HUDEP-2 (cell line): ENCODE data around the gene OR8U1.
"Not testable (repeated sequence)": the region's sequence is repeated elsewhere in the genome, so short reads cannot be mapped to it uniquely, and the experiment has no call there.

Experiments
- DNase-seq, 76 experiments: peaks; one replicate each; lab custom pipeline; 2025; ENCODE audit not compliant: unreplicated experiment in 76 of 76; lab: John Stamatoyannopoulos, UW

OR8U1 gene

DNA sequence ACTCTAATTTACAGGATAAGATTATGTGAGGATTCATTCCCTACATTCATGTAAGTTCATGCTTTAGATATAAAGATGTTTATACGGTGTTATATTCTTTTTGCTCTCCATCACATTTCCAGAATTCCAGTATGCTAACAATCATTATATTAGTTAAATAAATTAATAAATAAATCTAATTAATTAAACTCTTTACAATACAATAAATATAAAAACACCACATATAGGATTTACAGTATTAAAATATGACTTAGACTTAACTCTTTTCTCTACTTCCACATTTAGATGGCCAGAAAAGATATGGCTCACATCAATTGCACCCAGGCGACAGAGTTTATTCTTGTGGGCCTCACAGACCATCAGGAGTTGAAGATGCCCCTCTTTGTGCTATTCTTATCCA is at the start of gene OR8U1:
Gene OR8U1 (plus strand): TSS at position 301 of the 400 bp plus-strand sequence. CDS start 0 bp downstream, at position 301.
- no peak for DNase-seq

GRCh38 chr11:56331861-56332491 is 43.4 kb upstream of the OR8U1 start:
- no peak for DNase-seq

DNA sequence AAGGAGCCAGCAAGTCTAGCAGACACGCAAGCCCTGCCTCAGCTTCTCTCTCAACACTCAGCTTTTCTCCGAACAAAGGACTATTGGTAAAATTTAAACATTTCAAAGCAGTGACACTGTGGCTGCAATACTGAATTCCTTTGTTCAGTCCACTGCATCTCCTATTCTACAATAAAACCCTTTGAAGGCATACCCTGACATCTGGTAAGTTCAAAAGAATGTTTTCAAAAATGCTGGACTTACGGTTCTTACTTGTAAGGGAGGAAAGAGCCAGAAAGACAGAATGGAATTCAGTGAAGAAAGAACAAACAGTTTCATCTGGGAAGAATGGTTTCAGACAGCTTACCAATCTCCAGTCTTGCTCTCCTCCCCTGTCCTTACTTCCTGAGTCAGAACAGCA is 42.3 kb upstream of the OR8U1 start:
- DNase-seq = no peak

- no peak for DNase-seq
These were observed 35.1 kb upstream of the OR8U1 start for GRCh38 chr11:56340289-56340688.

- DNase-seq = no peak
These were observed 29.7 kb upstream of the OR8U1 start, which contains the start of gene OR8K1 for GRCh38 chr11:56345739-56346138. OR8K1 (plus strand) TSS chr11:56346039; CDS start chr11:56346039, 0 bp downstream.

GRCh38 chr11:56353991-56354390 is 21.4 kb upstream of the OR8U1 start, which contains the start of gene OR8J1:
OR8J1 (plus strand) TSS chr11:56354291; CDS start chr11:56360247, 5,956 bp downstream.
- no peak for DNase-seq

- no peak for DNase-seq
These were observed 4.7 kb downstream of the OR8U1 start for GRCh38 chr11:56380120-56380519.

- no peak for DNase-seq
These were observed 19.0 kb downstream of the OR8U1 start for GRCh38 chr11:56394381-56394780.

- DNase-seq = no peak
These were observed 20.6 kb downstream of the OR8U1 start for GRCh38 chr11:56396047-56396446.

- DNase-seq = not testable (repeated sequence)
These were observed 26.5 kb downstream of the OR8U1 start for GRCh38 chr11:56401858-56402461.

DNA sequence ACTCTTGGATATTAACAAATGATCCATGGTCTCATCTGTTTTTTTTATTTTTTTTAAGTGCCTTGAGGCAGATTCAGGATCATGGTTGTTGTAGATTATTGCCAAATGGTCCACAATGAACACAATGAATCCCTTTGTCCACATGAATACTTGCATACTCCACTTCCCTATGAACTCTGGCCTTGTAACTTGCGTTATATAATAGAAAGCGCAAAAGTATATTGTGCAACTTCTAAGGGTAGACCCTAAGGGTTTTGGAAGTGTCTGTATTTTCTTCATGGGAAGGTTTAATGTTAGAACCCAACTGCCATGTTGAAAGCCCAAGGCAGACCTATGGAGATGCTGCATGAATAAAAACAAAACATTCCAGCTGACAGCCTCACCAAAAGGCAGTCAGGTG is 29.0 kb downstream of the OR8U1 start:
- DNase-seq = no peak

DNA sequence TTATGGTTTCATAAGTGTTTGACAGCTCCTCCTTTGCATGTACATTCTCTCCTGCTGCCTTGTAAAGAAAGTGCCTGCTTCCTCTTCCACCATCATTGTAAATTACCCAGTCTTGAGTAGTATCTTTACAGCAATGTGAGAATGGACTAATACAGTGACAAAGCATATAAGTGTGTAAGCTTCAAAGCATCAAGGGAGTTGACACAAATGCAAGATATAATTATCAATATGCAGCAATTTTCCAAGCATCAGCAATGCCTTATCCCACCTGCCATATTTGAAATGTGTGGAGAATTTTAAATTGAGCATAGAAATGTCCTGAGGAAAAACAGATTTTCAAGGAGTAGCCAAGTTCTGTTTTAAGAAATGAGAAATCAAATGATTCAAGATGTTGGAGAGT is 35.4 kb downstream of the OR8U1 start:
- no peak for DNase-seq

DNA sequence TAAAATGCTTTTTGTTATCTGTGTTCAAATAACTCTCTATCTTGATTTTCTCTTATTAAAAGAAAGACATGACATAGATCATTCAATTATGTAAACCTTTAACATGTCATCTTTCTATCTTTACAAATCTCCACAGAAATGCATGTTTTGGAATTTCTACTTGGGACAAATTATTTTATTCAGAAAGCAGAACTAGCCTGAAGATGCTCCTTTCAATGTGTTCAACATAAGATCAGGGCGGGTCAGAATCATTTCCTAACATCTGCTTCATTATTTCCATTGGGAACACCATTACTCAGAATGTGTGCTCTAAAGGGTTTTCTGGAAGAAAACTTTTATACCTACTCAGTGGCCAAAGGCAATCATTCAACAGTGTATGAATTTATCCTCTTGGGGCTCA is 37.0 kb downstream of the OR8U1 start, which contains the start of gene OR5AL1:
Gene OR5AL1 (plus strand): TSS at position 301 of the 400 bp plus-strand sequence.
- no peak for DNase-seq
